SK-N-MC (cell line): ENCODE measurements around the gene IFNA6.

Experiments used
- EZH2 ChIP-seq: fragments of 200-600 bp; sonication (generic); IDR thresholded peaks from one replicate; pipeline ENCODE4 v1.6.1; 2017; ENCODE audit warnings: antibody characterized with exemption
- FOXP2 ChIP-seq: optimal IDR thresholded peaks from 2 replicates; pipeline ENCODE3; 2011; ENCODE audit warnings: mild to moderate bottlenecking, moderate library complexity; ENCODE audit not compliant: insufficient read depth; ENCODE audit errors: extremely low read length, control extremely low read depth
- POLR2AphosphoS5 ChIP-seq: IDR thresholded peaks from 2 replicates; pipeline ENCODE4 v1.6.1; 2012; ENCODE audit warnings: mild to moderate bottlenecking, low read depth, low read length, borderline replicate concordance

- TF ChIP-seq POLR2AphosphoS5 (no peak), FOXP2 (no peak), EZH2 (no peak)
Observed at GRCh38 chr9:21322911-21323461, 27.7 kb downstream of the IFNA6 start.
